Activated T-cell treated with anti-CD3 and anti-CD28 coated beads, Interleukin-2, amount 50 U/mL, for 1 hour (primary cell): ENCODE data around the gene PRAME.
A peak's percentile ranks its signal among the peaks of the same experiment; 100 is the strongest.
"Not testable (repeated sequence)": the region's sequence is repeated elsewhere in the genome, so short reads cannot be mapped to it uniquely, and the experiment has no call there.

Source experiments
- DNase-seq: peaks from one replicate; pipeline ENCODE4 v3.0.0-alpha.2; 2020

Gene PRAME

GRCh38 chr22:22558972-22559603 is at the start of gene PRAME:
Gene PRAME (minus strand): TSS chr22:22559265. CDS start chr22:22556832, 2,433 bp downstream.
- peak; percentile 67 for DNase-seq

- DNase-seq, result not testable (repeated sequence)
Observed at GRCh38 chr22:22608022-22608421, 49.0 kb upstream of the PRAME start.

- no peak for DNase-seq
Observed at GRCh38 chr22:22605074-22605404, 46.0 kb upstream of the PRAME start.

GRCh38 chr22:22604326-22605073 is 45.4 kb upstream of the PRAME start:
- no peak for DNase-seq

- no peak for DNase-seq
Observed at GRCh38 chr22:22603470-22603947, 44.4 kb upstream of the PRAME start.

GRCh38 chr22:22600531-22601261 is 41.6 kb upstream of the PRAME start:
- DNase-seq, result no peak

GRCh38 chr22:22599248-22599647 is 40.2 kb upstream of the PRAME start:
- DNase-seq, result no peak

GRCh38 chr22:22598144-22598543 is 39.1 kb upstream of the PRAME start:
- no peak for DNase-seq

- DNase-seq, result no peak
Observed at GRCh38 chr22:22595001-22595835, 36.2 kb upstream of the PRAME start.

GRCh38 chr22:22593964-22594656 is 35.0 kb upstream of the PRAME start:
- peak; percentile 47 for DNase-seq

- no peak for DNase-seq
Observed at GRCh38 chr22:22593250-22593649, 34.2 kb upstream of the PRAME start.

GRCh38 chr22:22591348-22592299 is 32.6 kb upstream of the PRAME start:
- no peak for DNase-seq

GRCh38 chr22:22590136-22590891 is 31.2 kb upstream of the PRAME start:
- DNase-seq, result no peak

GRCh38 chr22:22588485-22589164 is 29.6 kb upstream of the PRAME start:
- DNase-seq, result no peak

GRCh38 chr22:22587577-22588188 is 28.6 kb upstream of the PRAME start:
- DNase-seq, result no peak

GRCh38 chr22:22584722-22585121 is 25.7 kb upstream of the PRAME start:
- DNase-seq, result no peak

- DNase-seq, result no peak
Observed at GRCh38 chr22:22583030-22583429, 24.0 kb upstream of the PRAME start.

GRCh38 chr22:22581524-22581923 is 22.5 kb upstream of the PRAME start:
- not testable (repeated sequence) for DNase-seq
